ACC112 (cell line): ENCODE results near the gene HEXA.

Experiments
- H2AFZ ChIP-seq: fragments of 200-600 bp; sonication (generic); one replicate; pipeline ENCODE4 v1.6.0; 2017; ENCODE audit warnings: antibody characterized with exemption, low read length; ENCODE audit not compliant: unreplicated experiment
- H3K27ac ChIP-seq: fragments of 200-600 bp; sonication (generic); 2 replicates; pipeline ENCODE4 v1.5.1; 2014; ENCODE audit warnings: low read depth, mild to moderate bottlenecking, antibody characterized with exemption, low read length, moderate library complexity
- H3K27me3 ChIP-seq: fragments of 200-600 bp; sonication (generic); 2 replicates; pipeline ENCODE4 v1.6.1; 2014; ENCODE audit warnings: mild to moderate bottlenecking, antibody characterized with exemption, low read length, moderate library complexity, mixed read lengths; ENCODE audit not compliant: insufficient read depth
- H3K36me3 ChIP-seq: fragments of 200-600 bp; sonication (generic); 2 replicates; pipeline ENCODE4 v1.6.1; 2016; ENCODE audit warnings: mild to moderate bottlenecking, antibody characterized with exemption, low read length, moderate library complexity, mixed read lengths; ENCODE audit not compliant: insufficient read depth
- H3K4me1 ChIP-seq: fragments of 200-600 bp; sonication (generic); one replicate; pipeline ENCODE4 v1.6.1; 2016; ENCODE audit warnings: low read length, mixed read lengths; ENCODE audit not compliant: insufficient read depth, unreplicated experiment, control insufficient read depth
- H3K4me3 ChIP-seq: fragments of 200-600 bp; sonication (generic); 2 replicates; pipeline ENCODE4 v1.5.1; 2014; ENCODE audit warnings: mild to moderate bottlenecking, low read depth, low read length
- H3K79me2 ChIP-seq: fragments of 200-600 bp; sonication (generic); one replicate; pipeline ENCODE4 v1.6.0; 2016; ENCODE audit warnings: low read length; ENCODE audit not compliant: control insufficient read depth, unreplicated experiment, insufficient read depth

Gene HEXA

DNA sequence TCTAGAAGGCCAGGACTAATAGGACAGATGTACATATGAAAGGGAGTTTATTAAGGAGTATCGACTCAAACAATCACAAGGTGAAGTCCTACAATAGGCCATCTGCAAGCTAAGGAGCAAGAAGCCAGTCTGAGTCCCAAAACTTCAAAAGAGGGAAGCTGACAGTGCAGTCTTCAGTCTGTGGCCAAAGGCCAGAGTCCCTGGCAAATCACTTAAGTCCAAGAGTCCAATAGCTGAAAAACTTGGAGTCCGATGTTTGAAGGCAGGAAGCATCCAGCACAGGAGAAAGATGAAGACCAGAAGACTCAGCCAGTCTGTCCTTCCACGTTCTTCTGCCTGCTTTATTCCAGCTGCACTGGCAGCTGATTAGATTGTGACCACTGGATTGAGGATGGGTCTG, 44.8 kb downstream of the HEXA start:
- H3K36me3 ChIP-seq = no peaks in the 10 kb centered on the region
- no peaks in the 10 kb centered on the region for H3K27me3 ChIP-seq
- H3K27ac ChIP-seq = no peak overlapping the region
- no peaks in the 10 kb centered on the region for H3K4me1 ChIP-seq
- no peak overlapping the region for H3K4me3 ChIP-seq
- no peak overlapping the region for H2AFZ ChIP-seq
- no peaks in the 10 kb centered on the region for H3K79me2 ChIP-seq

DNA sequence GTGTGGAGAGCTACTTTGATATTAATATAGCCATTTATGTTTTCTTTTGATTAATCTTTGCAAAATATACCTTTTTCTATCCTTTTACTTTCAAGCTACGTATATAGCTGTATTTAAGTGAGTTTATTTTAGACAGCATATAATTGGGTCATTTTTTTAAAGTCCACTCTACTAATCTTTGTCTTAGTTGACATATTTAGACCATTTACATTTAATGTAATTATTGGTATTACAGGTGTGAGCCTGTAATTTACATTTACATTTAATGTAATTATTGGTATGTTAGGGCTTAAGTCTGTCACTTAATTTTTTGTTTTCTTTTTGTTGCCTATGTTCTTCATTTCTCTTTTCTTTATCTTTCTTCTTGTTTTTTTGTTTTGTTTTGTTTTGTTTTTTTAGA, 52.1 kb downstream of the HEXA start:
- H3K79me2 ChIP-seq = no peaks in the 10 kb centered on the region
- no peak overlapping the region for H2AFZ ChIP-seq
- H3K27me3 ChIP-seq = peaks cover 5% of the 10 kb centered on the region
- H3K27ac ChIP-seq = no peak overlapping the region
- H3K4me1 ChIP-seq = peaks cover 3% of the 10 kb centered on the region
- no peaks in the 10 kb centered on the region for H3K36me3 ChIP-seq
- H3K4me3 ChIP-seq = no peak overlapping the region

DNA sequence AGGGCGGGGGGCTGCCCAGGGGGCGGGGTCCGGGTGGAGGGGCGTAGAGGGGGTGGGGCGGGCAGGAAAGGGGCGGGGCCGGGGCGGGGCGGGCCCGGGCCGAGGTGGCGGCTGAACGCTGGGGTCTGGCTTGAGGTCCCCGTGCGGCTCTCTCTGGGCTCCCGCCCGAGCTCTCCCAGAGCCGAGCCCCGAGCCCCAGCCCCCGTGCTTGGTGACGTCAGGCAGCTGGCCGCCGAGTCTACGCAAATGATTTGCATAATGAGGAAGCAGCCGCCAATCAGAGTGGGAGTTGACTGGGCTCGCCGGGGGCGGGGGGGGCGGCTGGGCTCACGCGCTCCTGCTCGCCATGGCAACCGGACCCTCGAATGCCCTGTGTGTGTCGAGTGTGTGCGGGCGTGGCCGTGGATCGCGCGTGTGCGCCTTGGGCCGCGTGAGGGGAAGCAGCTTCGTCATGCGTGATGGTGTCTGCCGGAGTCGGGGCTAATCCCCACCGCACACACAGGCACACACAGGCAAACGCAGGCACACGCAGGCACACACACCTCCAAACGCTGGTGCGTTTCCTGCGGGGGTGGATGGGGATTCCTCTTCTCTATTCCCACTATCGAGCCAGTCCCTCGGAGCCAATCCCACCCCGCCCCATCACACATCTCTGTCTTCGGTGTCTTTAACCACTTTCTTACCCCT, 55.7 kb downstream of the HEXA start, which contains the start of gene CELF6:
CELF6 (minus strand) TSS at position 173 of the 687 bp plus-strand sequence. CDS start 283 bp downstream, outside the sequence.
- H3K27ac ChIP-seq = no peak within 1 kb of the TSS
- H2AFZ ChIP-seq = no peak within 1 kb of the TSS
- H3K27me3 ChIP-seq = peaks cover 26% of the 10 kb centered on the region

DNA sequence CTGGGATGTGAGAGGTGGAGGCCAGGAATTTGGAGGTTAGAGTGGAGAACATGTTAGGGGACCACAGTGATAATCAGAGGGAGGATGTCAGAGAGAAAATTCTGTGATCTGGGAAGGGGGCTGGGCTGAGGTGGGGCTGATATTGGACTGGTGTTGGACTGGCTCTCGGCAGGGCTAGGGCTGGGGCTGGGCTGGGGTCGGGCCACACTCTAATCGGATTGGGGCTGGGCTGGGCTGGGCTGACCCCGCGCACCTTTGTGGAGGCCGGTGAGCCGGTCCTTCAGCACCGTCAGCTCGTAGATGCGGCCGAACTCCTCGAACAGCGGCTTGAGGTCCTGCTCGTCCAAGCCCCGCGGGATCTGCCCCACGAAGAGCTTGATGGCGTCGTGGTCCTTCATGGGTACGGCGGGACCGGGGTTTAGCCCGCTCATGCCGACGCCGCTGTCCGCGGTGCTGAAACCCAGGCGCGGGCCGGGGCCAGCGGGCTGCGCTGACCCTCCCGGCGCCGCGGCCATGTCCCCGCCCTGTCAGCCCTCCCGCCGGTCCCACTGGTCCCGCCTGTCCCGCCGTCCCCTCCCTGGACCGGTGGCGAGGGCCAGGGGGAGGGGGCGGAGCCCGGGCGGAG, 56.3 kb downstream of the HEXA start:
- H3K27me3 ChIP-seq = peaks cover 26% of the 10 kb centered on the region
- H2AFZ ChIP-seq = no peak overlapping the region
- peaks cover 3% of the 10 kb centered on the region for H3K4me1 ChIP-seq
- no peaks in the 10 kb centered on the region for H3K79me2 ChIP-seq
- no peak overlapping the region for H3K27ac ChIP-seq
- H3K4me3 ChIP-seq = peak overlapping the region; percentile 77
- no peaks in the 10 kb centered on the region for H3K36me3 ChIP-seq

More for the DNA sequence above, 55.7 kb downstream of the HEXA start, which contains the start of gene CELF6:
- no peaks in the 10 kb centered on the region for H3K36me3 ChIP-seq
- H3K4me3 ChIP-seq = peak within 1 kb of the TSS; percentile 77
- no peaks in the 10 kb centered on the region for H3K79me2 ChIP-seq
- peaks cover 3% of the 10 kb centered on the region for H3K4me1 ChIP-seq

DNA sequence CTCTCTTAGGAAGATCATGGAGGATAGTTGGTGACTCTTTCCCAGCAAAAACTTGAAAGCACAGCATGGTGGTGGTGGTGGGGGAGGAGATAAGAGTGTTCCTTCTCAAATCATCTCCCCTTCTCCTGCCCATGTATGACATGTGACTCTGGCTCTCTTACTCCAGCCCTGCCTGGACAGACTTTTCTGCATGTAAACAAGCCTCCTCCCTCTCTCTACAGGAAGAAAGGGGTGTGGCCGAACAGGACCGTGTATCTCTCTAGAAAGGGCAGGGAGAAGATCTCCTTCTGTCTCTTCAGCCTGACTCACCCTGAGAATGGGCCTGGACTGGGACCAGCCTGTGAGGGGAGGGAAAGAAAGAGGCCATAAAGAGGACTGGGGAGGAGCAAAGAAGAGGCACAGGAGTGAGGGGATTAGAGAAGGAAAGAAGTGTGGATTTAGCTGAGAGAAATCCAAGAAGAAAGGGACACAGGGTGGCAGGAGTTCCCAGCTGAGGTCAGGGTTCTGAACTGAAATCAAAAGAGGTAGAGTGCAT, 57.3 kb downstream of the HEXA start:
- Histone ChIP-seq H3K27me3 (peaks cover 26% of the 10 kb centered on the region), H3K4me3 (no peak overlapping the region), H3K79me2 (no peaks in the 10 kb centered on the region), H3K27ac (no peak overlapping the region), H3K36me3 (no peaks in the 10 kb centered on the region), H3K4me1 (peaks cover 3% of the 10 kb centered on the region), H2AFZ (no peak overlapping the region)

DNA sequence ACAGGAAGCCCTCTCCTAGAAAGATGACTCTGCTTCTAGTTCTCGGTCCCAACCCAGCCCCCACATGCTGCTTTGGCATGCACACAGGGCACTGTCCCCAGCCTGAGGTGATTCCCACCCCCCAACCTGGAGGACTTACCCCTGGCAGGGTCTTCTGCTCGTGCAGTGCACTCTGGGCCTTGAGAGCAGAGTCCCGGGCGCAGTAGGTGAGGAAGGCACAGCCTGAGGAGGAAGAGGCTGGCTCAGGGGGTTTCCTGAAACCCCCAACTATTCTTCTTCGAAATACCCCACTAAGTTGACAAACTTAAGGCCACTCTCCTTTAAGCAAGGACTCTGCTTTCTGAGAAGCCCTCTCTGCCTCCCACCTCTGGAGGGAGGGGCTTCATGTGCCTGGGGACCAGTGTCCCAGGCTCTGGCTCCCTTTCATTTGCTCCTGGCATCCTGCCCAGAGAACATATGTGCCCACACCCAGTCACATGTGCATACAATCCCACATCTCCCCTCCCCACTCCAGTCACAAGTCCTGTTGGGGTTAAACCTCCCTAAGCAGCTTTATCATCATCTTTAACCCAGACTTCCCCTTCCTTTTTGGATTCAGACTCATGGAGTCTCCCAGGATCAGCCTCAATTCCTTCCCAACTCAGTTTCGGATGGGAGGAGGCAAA, 60.0 kb downstream of the HEXA start:
- H3K4me1 ChIP-seq = peaks cover 2% of the 10 kb centered on the region
- H3K4me3 ChIP-seq = no peak overlapping the region
- no peak overlapping the region for H3K27ac ChIP-seq
- H3K79me2 ChIP-seq = no peaks in the 10 kb centered on the region
- H3K27me3 ChIP-seq = peaks cover 26% of the 10 kb centered on the region
- H3K36me3 ChIP-seq = no peaks in the 10 kb centered on the region
- no peak overlapping the region for H2AFZ ChIP-seq

DNA sequence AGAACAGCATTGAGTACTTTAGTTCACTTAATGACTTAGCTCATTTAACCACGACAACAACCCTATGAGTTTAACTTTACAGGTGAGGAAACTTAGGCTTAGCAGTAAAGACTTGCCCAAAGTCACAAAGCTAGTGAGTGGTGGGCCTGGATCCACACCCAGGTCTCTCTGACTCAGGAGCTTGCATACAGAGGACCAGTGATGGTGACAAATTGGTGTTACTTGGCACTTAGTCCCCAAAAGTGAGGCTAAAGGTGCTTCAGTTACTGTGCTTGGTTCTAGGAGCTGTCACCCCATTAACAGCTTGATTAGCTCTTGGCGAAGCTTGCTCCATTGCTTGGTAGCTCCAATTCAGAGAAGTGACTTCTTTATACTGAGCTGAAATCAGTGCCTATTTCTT, 61.9 kb downstream of the HEXA start:
- H3K36me3 ChIP-seq = no peaks in the 10 kb centered on the region
- H3K4me3 ChIP-seq = no peak overlapping the region
- no peak overlapping the region for H3K27ac ChIP-seq
- peaks cover 22% of the 10 kb centered on the region for H3K27me3 ChIP-seq
- no peak overlapping the region for H2AFZ ChIP-seq
- H3K4me1 ChIP-seq = no peaks in the 10 kb centered on the region
- no peaks in the 10 kb centered on the region for H3K79me2 ChIP-seq

DNA sequence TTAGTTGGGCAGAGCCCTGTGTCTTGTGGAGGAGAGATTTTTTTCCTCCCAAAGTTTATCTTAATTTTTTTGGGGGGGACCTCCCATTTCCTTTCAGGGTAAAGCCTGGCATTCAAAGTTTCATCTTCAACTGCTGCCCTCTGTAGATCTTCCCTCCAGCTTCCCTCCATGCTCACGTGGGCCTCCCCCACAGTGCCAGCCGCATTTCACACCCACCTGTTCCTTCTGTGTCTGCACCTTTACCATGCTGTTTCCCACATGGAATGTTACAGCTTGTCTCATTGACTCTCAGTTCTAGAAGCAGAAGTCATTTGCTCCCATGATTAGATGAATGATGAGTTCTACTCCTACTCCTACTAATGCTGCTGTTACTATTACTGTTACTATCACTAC, 62.4 kb downstream of the HEXA start:
- Histone ChIP-seq H3K27ac (no peak overlapping the region), H3K4me1 (no peaks in the 10 kb centered on the region), H3K79me2 (no peaks in the 10 kb centered on the region), H3K4me3 (no peak overlapping the region), H2AFZ (no peak overlapping the region), H3K27me3 (peaks cover 18% of the 10 kb centered on the region), H3K36me3 (no peaks in the 10 kb centered on the region)

DNA sequence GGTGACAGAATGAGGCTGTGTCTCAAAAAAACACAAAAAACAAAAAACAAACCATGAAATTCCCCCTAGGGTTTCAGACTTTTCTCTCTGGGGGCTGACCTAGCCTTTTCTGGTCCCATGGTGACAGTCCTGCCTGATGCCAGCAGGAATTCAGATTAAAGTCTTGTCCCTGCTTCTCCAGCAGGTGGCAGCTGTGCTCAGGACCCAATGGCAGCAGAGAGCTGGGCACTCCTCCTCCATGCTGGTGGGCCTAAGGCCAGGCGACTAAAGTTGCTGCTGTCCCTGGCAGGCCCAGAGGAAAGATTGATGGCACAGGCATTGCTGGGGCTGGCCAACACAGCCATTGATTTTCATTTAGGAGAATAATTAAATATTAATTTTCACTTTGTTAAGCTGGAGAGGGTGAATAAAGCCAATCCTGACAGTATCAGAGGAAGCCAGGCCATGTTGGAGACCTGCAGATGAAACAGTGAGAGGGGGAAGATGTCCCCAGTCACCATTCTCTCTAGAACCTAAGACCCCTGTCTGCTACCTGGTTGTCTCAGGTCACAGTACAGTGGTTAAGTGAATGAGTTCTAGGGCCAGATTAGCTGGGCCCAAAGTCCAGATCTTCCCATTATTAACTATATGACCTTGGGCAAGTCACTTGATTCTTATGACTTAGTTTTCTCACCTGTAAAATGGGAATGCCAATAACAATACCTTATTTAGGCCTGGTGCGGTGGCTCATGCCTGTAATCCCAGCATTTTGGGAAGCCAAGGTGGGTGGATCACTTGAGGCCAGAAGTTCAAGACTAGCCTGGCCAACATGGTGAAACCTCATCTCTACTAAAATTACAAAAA, 63.0 kb downstream of the HEXA start:
- Histone ChIP-seq H3K27me3 (peaks cover 12% of the 10 kb centered on the region), H3K4me1 (no peaks in the 10 kb centered on the region)

DNA sequence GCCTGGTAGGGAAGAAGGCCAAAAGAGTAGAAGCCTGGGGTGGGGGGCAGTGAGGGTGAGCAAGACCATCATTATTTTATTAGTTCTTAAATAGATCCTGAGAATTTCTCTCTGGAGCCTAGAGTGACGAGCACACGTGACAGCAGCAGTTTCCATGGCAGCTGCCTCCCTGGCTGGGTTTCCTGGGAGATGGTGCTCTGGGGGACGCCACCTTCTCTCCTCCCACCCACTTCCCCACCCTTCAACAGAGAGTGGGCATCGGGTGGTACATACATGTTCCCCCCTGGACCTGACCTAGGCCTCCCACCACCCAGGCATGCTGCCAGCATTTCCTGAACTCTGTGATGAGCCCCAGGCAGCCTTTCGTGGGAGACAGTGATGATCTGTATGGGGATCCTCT, 68.8 kb downstream of the HEXA start:
- Histone ChIP-seq H3K36me3 (no peaks in the 10 kb centered on the region), H3K27ac (no peak overlapping the region), H2AFZ (no peak overlapping the region), H3K79me2 (no peaks in the 10 kb centered on the region), H3K27me3 (no peaks in the 10 kb centered on the region), H3K4me1 (peaks cover 13% of the 10 kb centered on the region), H3K4me3 (no peak overlapping the region)

More for the DNA sequence above, 63.0 kb downstream of the HEXA start:
- Histone ChIP-seq H3K36me3 (no peaks in the 10 kb centered on the region), H3K27ac (no peak overlapping the region), H3K79me2 (no peaks in the 10 kb centered on the region), H2AFZ (no peak overlapping the region), H3K4me3 (no peak overlapping the region)
